Activated naive CD8-positive, alpha-beta T cell treated with anti-CD3 and anti-CD28 coated beads, Interleukin-2, amount 10 ng/mL, durations not matched to agents 7 days and 5 days (primary cell): ENCODE measurements around the gene PDE4B. TPM values are rescaled to one million over a fixed set of nuclear protein-coding genes. Genes with fewer than 3 reads are reported as not detected.
"Not testable (repeated sequence)": the region's sequence is repeated elsewhere in the genome, so short reads cannot be mapped to it uniquely, and the experiment has no call there.

Source experiments
- ATAC-seq: fragments of 150-1000 bp; cut with Tn5 transposase; one replicate; pipeline ENCODE4 v1.10.0; 2021; ENCODE audit warnings: low read depth, moderate library complexity
- POLR2A ChIA-PET: fragments of 350-600 bp; sonication (Branson Sonifier 250); formaldehyde crosslinking; loops from one replicate; lab custom pipeline; 2021; ENCODE audit warnings: antibody characterized with exemption; lab: Charles Lee
- DNase-seq: peaks from one replicate; pipeline ENCODE4 v3.0.0; 2021
- H3K27ac Mint-ChIP-seq: one replicate; pipeline ENCODE4 v1.8.0; 2022; ENCODE audit warnings: mild to moderate bottlenecking, mixed read lengths
- H3K27me3 Mint-ChIP-seq: one replicate; pipeline ENCODE4 v1.8.0; 2022; ENCODE audit warnings: mild to moderate bottlenecking, moderate library complexity, mixed read lengths
- H3K36me3 Mint-ChIP-seq: one replicate; pipeline ENCODE4 v1.8.0; 2021; ENCODE audit warnings: mild to moderate bottlenecking, mixed read lengths
- H3K4me1 Mint-ChIP-seq: one replicate; pipeline ENCODE4 v1.8.0; 2021; ENCODE audit warnings: mixed read lengths
- H3K4me3 Mint-ChIP-seq: one replicate; pipeline ENCODE4 v1.8.0; 2022; ENCODE audit warnings: mild to moderate bottlenecking, moderate library complexity, mixed read lengths
- H3K9me3 Mint-ChIP-seq: one replicate; pipeline ENCODE4 v1.8.0; 2021; ENCODE audit warnings: mixed read lengths
- total RNA-seq, 2 experiments: library from RNA; stranded (reverse); gene quantifications; one replicate each; pipeline ENCODE4 v1.2.3, GENCODE V29; 2021

Gene PDE4B
- total RNA-seq, 2 experiments from 2014 or later: 36.1 to 40.0 TPM

GRCh38 chr1:65866439-65866838 is 73.7 kb downstream of the PDE4B start:
- Mint-ChIP-seq H3K36me3 (no peaks in the 10 kb centered on the region), H3K4me3 (no peak overlapping the region), H3K27ac (no peak overlapping the region), H3K4me1 (no peaks in the 10 kb centered on the region), H3K27me3 (peaks cover 9% of the 10 kb centered on the region), H3K9me3 (peaks cover 9% of the 10 kb centered on the region)
- ATAC-seq (no peak), DNase-seq (no peak)
- POLR2A ChIA-PET: no interaction called here

GRCh38 chr1:65872301-65872700 is 79.6 kb downstream of the PDE4B start:
- Mint-ChIP-seq H3K36me3 (no peaks in the 10 kb centered on the region), H3K27ac (no peak overlapping the region), H3K4me1 (no peaks in the 10 kb centered on the region), H3K9me3 (peaks cover 1% of the 10 kb centered on the region), H3K27me3 (peaks cover 9% of the 10 kb centered on the region), H3K4me3 (no peak overlapping the region)
- POLR2A ChIA-PET: no interaction called here
- ATAC-seq (no peak), DNase-seq (no peak)

- H3K9me3 Mint-ChIP-seq, H3K36me3 Mint-ChIP-seq, H3K27me3 Mint-ChIP-seq, H3K4me1 Mint-ChIP-seq, H3K4me3 Mint-ChIP-seq, DNase-seq, ATAC-seq, POLR2A ChIA-PET, H3K27ac Mint-ChIP-seq: not testable (repeated sequence)
These were observed 85.6 kb downstream of the PDE4B start for GRCh38 chr1:65878342-65878741.

GRCh38 chr1:65880611-65881010 is 87.9 kb downstream of the PDE4B start:
- no peak for ATAC-seq
- no peak overlapping the region for H3K4me3 Mint-ChIP-seq
- H3K4me1 Mint-ChIP-seq: no peaks in the 10 kb centered on the region
- POLR2A ChIA-PET: no interaction called here
- no peak for DNase-seq
- peaks cover 4% of the 10 kb centered on the region for H3K9me3 Mint-ChIP-seq
- peaks cover 3% of the 10 kb centered on the region for H3K27me3 Mint-ChIP-seq
- no peak overlapping the region for H3K27ac Mint-ChIP-seq
- H3K36me3 Mint-ChIP-seq: no peaks in the 10 kb centered on the region

GRCh38 chr1:65881067-65881594 is 88.4 kb downstream of the PDE4B start:
- Mint-ChIP-seq H3K9me3 (peaks cover 3% of the 10 kb centered on the region), H3K4me1 (no peaks in the 10 kb centered on the region), H3K36me3 (no peaks in the 10 kb centered on the region), H3K27ac (no peak overlapping the region), H3K27me3 (peaks cover 3% of the 10 kb centered on the region), H3K4me3 (no peak overlapping the region)
- DNase-seq (no peak), ATAC-seq (no peak)
- POLR2A ChIA-PET: no interaction called here

- POLR2A ChIA-PET: no interaction called here
- DNase-seq (no peak), ATAC-seq (no peak)
- Mint-ChIP-seq H3K4me3 (no peak overlapping the region), H3K27ac (no peak overlapping the region), H3K9me3 (peaks cover 3% of the 10 kb centered on the region), H3K36me3 (no peaks in the 10 kb centered on the region), H3K27me3 (peaks cover 3% of the 10 kb centered on the region), H3K4me1 (no peaks in the 10 kb centered on the region)
These were observed 89.4 kb downstream of the PDE4B start for GRCh38 chr1:65882076-65882475.

- H3K9me3 Mint-ChIP-seq: no peaks in the 10 kb centered on the region
- H3K4me1 Mint-ChIP-seq: no peaks in the 10 kb centered on the region
- ATAC-seq: no peak
- POLR2A ChIA-PET: no interaction called here
- H3K4me3 Mint-ChIP-seq: no peak overlapping the region
- H3K27me3 Mint-ChIP-seq: peaks cover 14% of the 10 kb centered on the region
- no peak for DNase-seq
- no peak overlapping the region for H3K27ac Mint-ChIP-seq
- no peaks in the 10 kb centered on the region for H3K36me3 Mint-ChIP-seq
These were observed 96.7 kb downstream of the PDE4B start for GRCh38 chr1:65889441-65889840.

- Mint-ChIP-seq H3K4me3 (no peak overlapping the region), H3K27ac (no peak overlapping the region), H3K9me3 (no peaks in the 10 kb centered on the region), H3K36me3 (no peaks in the 10 kb centered on the region), H3K27me3 (peaks cover 16% of the 10 kb centered on the region), H3K4me1 (no peaks in the 10 kb centered on the region)
- POLR2A ChIA-PET: no interaction called here
- DNase-seq (no peak), ATAC-seq (no peak)
These were observed 97.6 kb downstream of the PDE4B start for GRCh38 chr1:65890201-65890843.

- Mint-ChIP-seq H3K27me3 (peaks cover 23% of the 10 kb centered on the region), H3K4me3 (no peak overlapping the region), H3K27ac (no peak overlapping the region), H3K36me3 (no peaks in the 10 kb centered on the region), H3K9me3 (peaks cover 1% of the 10 kb centered on the region), H3K4me1 (no peaks in the 10 kb centered on the region)
- no peak for DNase-seq
- ATAC-seq: no peak
- POLR2A ChIA-PET: no interaction called here
These were observed 102.3 kb downstream of the PDE4B start for GRCh38 chr1:65894738-65895605.

- no peak overlapping the region for H3K4me3 Mint-ChIP-seq
- no peak overlapping the region for H3K27ac Mint-ChIP-seq
- POLR2A ChIA-PET: no interaction called here
- DNase-seq: no peak
- H3K4me1 Mint-ChIP-seq: no peaks in the 10 kb centered on the region
- H3K9me3 Mint-ChIP-seq: peaks cover 1% of the 10 kb centered on the region
- H3K27me3 Mint-ChIP-seq: peaks cover 22% of the 10 kb centered on the region
- H3K36me3 Mint-ChIP-seq: no peaks in the 10 kb centered on the region
- ATAC-seq: no peak
These were observed 104.0 kb downstream of the PDE4B start for GRCh38 chr1:65896721-65897120.

GRCh38 chr1:65897485-65897884 is 104.8 kb downstream of the PDE4B start:
- no peaks in the 10 kb centered on the region for H3K36me3 Mint-ChIP-seq
- peaks cover 17% of the 10 kb centered on the region for H3K27me3 Mint-ChIP-seq

GRCh38 chr1:65904681-65905083 is 112.0 kb downstream of the PDE4B start:
- POLR2A ChIA-PET: no interaction called here
- H3K4me1 Mint-ChIP-seq: no peaks in the 10 kb centered on the region
- H3K4me3 Mint-ChIP-seq: no peak overlapping the region
- H3K9me3 Mint-ChIP-seq: no peaks in the 10 kb centered on the region
- DNase-seq: no peak
- no peaks in the 10 kb centered on the region for H3K36me3 Mint-ChIP-seq
- ATAC-seq: no peak
- H3K27ac Mint-ChIP-seq: no peak overlapping the region
- H3K27me3 Mint-ChIP-seq: peaks cover 8% of the 10 kb centered on the region

More at GRCh38 chr1:65897485-65897884, 104.8 kb downstream of the PDE4B start:
- Mint-ChIP-seq H3K4me3 (no peak overlapping the region), H3K4me1 (no peaks in the 10 kb centered on the region), H3K9me3 (peaks cover 1% of the 10 kb centered on the region), H3K27ac (no peak overlapping the region)
- no peak for ATAC-seq
- DNase-seq: no peak
- POLR2A ChIA-PET: no interaction called here

GRCh38 chr1:65910432-65910831 is 117.7 kb downstream of the PDE4B start:
- ATAC-seq (no peak), DNase-seq (no peak)
- H3K27me3 Mint-ChIP-seq: peaks cover 17% of the 10 kb centered on the region
- no peaks in the 10 kb centered on the region for H3K4me1 Mint-ChIP-seq
- no peak overlapping the region for H3K27ac Mint-ChIP-seq
- no peaks in the 10 kb centered on the region for H3K9me3 Mint-ChIP-seq
- no peak overlapping the region for H3K4me3 Mint-ChIP-seq
- POLR2A ChIA-PET: no interaction called here
- H3K36me3 Mint-ChIP-seq: no peaks in the 10 kb centered on the region

- H3K27me3 Mint-ChIP-seq: peaks cover 15% of the 10 kb centered on the region
- no peaks in the 10 kb centered on the region for H3K9me3 Mint-ChIP-seq
- no peak for DNase-seq
- ATAC-seq: no peak
- no peaks in the 10 kb centered on the region for H3K4me1 Mint-ChIP-seq
- no peak overlapping the region for H3K27ac Mint-ChIP-seq
- no peak overlapping the region for H3K4me3 Mint-ChIP-seq
- POLR2A ChIA-PET: no interaction called here
- no peaks in the 10 kb centered on the region for H3K36me3 Mint-ChIP-seq
These were observed 119.0 kb downstream of the PDE4B start for GRCh38 chr1:65911679-65912078.
